DND-41 (cell line): Measurements from ENCODE around the gene SYNE4.

Experiments used
- ATAC-seq: fragments of 200-7000 bp; cut with Tn5 transposase; 3 replicates; pipeline ENCODE4 v1.9.1; 2021; ENCODE audit warnings: low read depth; ENCODE audit not compliant: insufficient read depth
- DNase-seq: peaks from one replicate; pipeline ENCODE4 v3.0.0-alpha.2; 2020
- H2AFZ ChIP-seq: 2 replicates; pipeline ENCODE4 v1.6.0; 2012; ENCODE audit warnings: low read depth, low read length
- H3K27ac ChIP-seq: 2 replicates; pipeline ENCODE4 v1.5.1; 2012; ENCODE audit warnings: low read length, inconsistent platforms
- H3K27me3 ChIP-seq: fragments of 200-600 bp; sonication (generic); 2 replicates; pipeline ENCODE4 v1.6.0; 2012; ENCODE audit warnings: low read length, mild to moderate bottlenecking, inconsistent platforms; ENCODE audit not compliant: insufficient read depth, poor library complexity
- H3K36me3 ChIP-seq: 2 replicates; pipeline ENCODE4 v1.5.1; 2012; ENCODE audit warnings: low read length, inconsistent platforms; ENCODE audit not compliant: insufficient read depth
- H3K4me1 ChIP-seq: 2 replicates; pipeline ENCODE4 v1.5.1; 2012; ENCODE audit warnings: mild to moderate bottlenecking, low read length; ENCODE audit not compliant: insufficient read depth
- H3K4me2 ChIP-seq: 2 replicates; pipeline ENCODE4 v1.6.0; 2012; ENCODE audit warnings: mild to moderate bottlenecking, moderate library complexity, low read length, inconsistent platforms; ENCODE audit not compliant: insufficient read depth
- H3K4me3 ChIP-seq, 2 experiments: fragments of 200-600 bp in 1 of 2; shearing (Covaris generic) in 1 of 2; 2 replicates each; pipeline ENCODE4 v1.5.1; 2012 to 2016; ENCODE audit warnings: inconsistent platforms in 2 of 2, low read length in 2 of 2, mild to moderate bottlenecking in 2 of 2, low read depth in 1 of 2, moderate library complexity in 1 of 2
- H3K79me2 ChIP-seq: 2 replicates; pipeline ENCODE4 v1.6.0; 2012; ENCODE audit warnings: low read length, inconsistent platforms; ENCODE audit not compliant: insufficient read depth
- H3K9ac ChIP-seq: 2 replicates; pipeline ENCODE4 v1.6.0; 2012; ENCODE audit warnings: low read depth, mild to moderate bottlenecking, inconsistent platforms, low read length, moderate library complexity
- H3K9me3 ChIP-seq: 2 replicates; pipeline ENCODE4 v1.5.1; 2012; ENCODE audit warnings: low read length, moderate library complexity, mild to moderate bottlenecking, inconsistent platforms; ENCODE audit not compliant: insufficient read depth, severe bottlenecking
- H4K20me1 ChIP-seq: 2 replicates; pipeline ENCODE4 v1.6.0; 2012; ENCODE audit warnings: low read length; ENCODE audit not compliant: insufficient read depth
- CTCF ChIP-seq: IDR thresholded peaks from 2 replicates; pipeline ENCODE4 v1.5.1; 2012; ENCODE audit warnings: borderline replicate concordance, low read length, moderate library complexity, mild to moderate bottlenecking; ENCODE audit not compliant: poor library complexity, severe bottlenecking; ENCODE audit errors: extremely low read depth
- EZH2 ChIP-seq: IDR thresholded peaks from 3 replicates; pipeline ENCODE4 v1.6.1; 2012; ENCODE audit warnings: borderline replicate concordance, low read depth, mild to moderate bottlenecking, moderate library complexity, low read length, inconsistent platforms; ENCODE audit not compliant: severe bottlenecking

The SYNE4 gene

GRCh38 chr19:36030264-36031148 is 21.9 kb upstream of the SYNE4 start:
- H3K9me3 ChIP-seq = no peaks in the 10 kb centered on the region
- ATAC-seq (no peak), DNase-seq (no peak)
- H3K4me1 ChIP-seq = no peaks in the 10 kb centered on the region
- no peak overlapping the region for H3K4me2 ChIP-seq
- H3K79me2 ChIP-seq = no peaks in the 10 kb centered on the region
- no peak overlapping the region for H3K27ac ChIP-seq
- no peak overlapping the region for H3K4me3 ChIP-seq
- H3K27me3 ChIP-seq = no peaks in the 10 kb centered on the region
- no peaks in the 10 kb centered on the region; the same call in 1 of the 2 replicates for H4K20me1 ChIP-seq
- peaks cover 46% of the 10 kb centered on the region for H3K36me3 ChIP-seq
- no peak for TF ChIP-seq EZH2
- no peak for TF ChIP-seq CTCF
- H3K9ac ChIP-seq = no peak overlapping the region
- no peak overlapping the region for H2AFZ ChIP-seq

GRCh38 chr19:36028313-36029041 is 19.9 kb upstream of the SYNE4 start:
- Histone ChIP-seq H4K20me1 (no peaks in the 10 kb centered on the region; the same call in 1 of the 2 replicates), H3K27ac (no peak overlapping the region), H3K4me3 (no peak overlapping the region), H3K4me2 (no peak overlapping the region), H3K9ac (no peak overlapping the region), H3K4me1 (no peaks in the 10 kb centered on the region), H3K27me3 (no peaks in the 10 kb centered on the region), H2AFZ (no peak overlapping the region), H3K36me3 (peaks cover 44% of the 10 kb centered on the region), H3K9me3 (no peaks in the 10 kb centered on the region), H3K79me2 (no peaks in the 10 kb centered on the region)
- DNase-seq (no peak), ATAC-seq (no peak)
- TF ChIP-seq CTCF (no peak), EZH2 (no peak)

- Histone ChIP-seq H3K27ac (no peak overlapping the region), H3K4me2 (no peak overlapping the region), H3K9me3 (no peaks in the 10 kb centered on the region), H3K27me3 (no peaks in the 10 kb centered on the region), H3K4me3 (no peak overlapping the region), H3K9ac (no peak overlapping the region), H4K20me1 (no peaks in the 10 kb centered on the region; the same call in 1 of the 2 replicates), H3K4me1 (no peaks in the 10 kb centered on the region), H2AFZ (no peak overlapping the region), H3K36me3 (peaks cover 48% of the 10 kb centered on the region), H3K79me2 (no peaks in the 10 kb centered on the region)
- DNase-seq = no peak
- no peak for TF ChIP-seq EZH2
- no peak for TF ChIP-seq CTCF
- no peak for ATAC-seq
These were observed 19.1 kb upstream of the SYNE4 start for GRCh38 chr19:36027696-36028095.
